GM08714 (cell line): ENCODE measurements around the gene BEST4.
A peak's percentile ranks its signal among the peaks of the same experiment; 100 is the strongest.

Experiments used
- H3K4me3 ChIP-seq: fragments of 200-500 bp; sonication (Bioruptor generic); 2 replicates; pipeline ENCODE4 v1.5.1; 2014; ENCODE audit warnings: mild to moderate bottlenecking, low read length, inconsistent platforms
- ZNF274 ChIP-seq: IDR thresholded peaks from 2 replicates; pipeline ENCODE4 v1.6.1; 2012; ENCODE audit warnings: mild to moderate bottlenecking, low read depth, low read length

Gene BEST4

GRCh38 chr1:44743211-44743610, 44.8 kb downstream of the BEST4 start:
- no peak for TF ChIP-seq ZNF274
- H3K4me3 ChIP-seq: no peak overlapping the region

DNA sequence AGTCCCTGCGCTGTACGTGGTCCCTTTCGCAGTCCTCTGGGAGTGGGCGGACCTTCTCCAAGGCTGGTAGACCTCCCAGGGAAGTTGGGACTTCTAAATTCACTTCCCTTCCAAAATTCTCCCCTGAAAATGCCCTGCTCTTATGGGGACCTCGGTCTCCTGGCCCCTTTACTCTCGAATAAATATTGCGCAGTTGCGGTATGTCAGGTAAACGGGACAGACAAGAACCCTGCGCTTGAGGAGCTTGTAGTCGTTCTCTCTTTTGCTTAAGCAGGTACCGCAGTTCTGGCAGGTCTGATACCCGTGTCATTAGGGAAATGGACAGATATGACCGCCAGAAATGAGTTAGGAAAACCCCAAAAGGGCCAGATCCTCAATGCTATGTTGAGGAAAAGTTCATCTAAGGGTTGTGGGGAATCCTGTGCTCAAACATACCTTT, 47.8 kb downstream of the BEST4 start:
- TF ChIP-seq ZNF274: no peak
- peak overlapping the region; percentile 93 for H3K4me3 ChIP-seq

- TF ChIP-seq ZNF274: no peak
- H3K4me3 ChIP-seq: peak within 1 kb of the TSS; percentile 93
Observed at GRCh38 chr1:44739307-44740178, 48.4 kb downstream of the BEST4 start, which contains the start of gene KIF2C. Gene KIF2C, plus strand, starts transcription at chr1:44739837. Its CDS starts 96 bp downstream, at chr1:44739933.

DNA sequence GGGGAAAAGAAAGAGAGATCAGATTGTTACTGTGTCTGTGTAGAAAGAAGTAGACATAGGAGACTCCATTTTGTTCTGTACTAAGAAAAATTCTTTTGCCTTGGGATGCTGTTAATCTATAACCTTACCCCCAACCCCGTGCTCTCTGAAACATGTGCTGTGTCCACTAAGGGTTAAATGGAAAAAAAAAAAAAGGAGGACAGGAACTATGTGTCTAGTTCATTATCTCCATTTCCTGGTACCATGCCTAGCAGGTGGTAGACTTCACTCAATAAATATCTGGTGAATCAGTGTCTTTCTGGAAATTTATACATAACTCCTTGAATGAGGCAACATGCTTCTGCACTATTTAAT, 49.0 kb downstream of the BEST4 start:
- peak overlapping the region; percentile 87 for H3K4me3 ChIP-seq

DNA sequence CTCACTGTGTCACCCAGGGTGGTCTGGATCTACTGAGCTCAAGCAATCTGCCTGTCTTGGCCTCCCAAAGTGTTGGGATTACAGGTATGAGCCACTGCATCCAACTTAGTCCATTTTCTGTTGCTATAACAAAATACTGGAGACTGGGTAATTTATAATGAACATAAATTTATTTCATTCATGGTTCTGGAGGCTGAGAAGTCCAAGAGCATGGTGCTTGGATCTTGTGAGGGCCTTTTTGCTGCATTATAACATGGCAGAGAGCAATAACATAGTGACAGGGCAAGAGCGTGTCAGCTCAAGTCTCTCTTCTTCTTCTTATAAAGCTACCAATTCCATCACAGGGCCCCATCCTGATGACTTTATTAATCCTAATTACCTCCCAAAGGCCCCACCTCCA, 52.0 kb downstream of the BEST4 start:
- no peak for TF ChIP-seq ZNF274
- no peak overlapping the region for H3K4me3 ChIP-seq

GRCh38 chr1:44733784-44734183, 54.2 kb downstream of the BEST4 start:
- no peak overlapping the region for H3K4me3 ChIP-seq
- TF ChIP-seq ZNF274: no peak
